PFSK-1 (cell line): ENCODE data around the gene CABLES1.

Source experiments
- FOXP2 ChIP-seq: optimal IDR thresholded peaks from 2 replicates; pipeline ENCODE3; 2011; ENCODE audit warnings: borderline replicate concordance, control low read depth, inconsistent platforms; ENCODE audit not compliant: insufficient read depth; ENCODE audit errors: extremely low read length, extremely low read depth
- POLR2AphosphoS5 ChIP-seq: IDR thresholded peaks from 2 replicates; pipeline ENCODE4 v1.6.1; 2012; ENCODE audit warnings: low read depth, mild to moderate bottlenecking, control low read depth, low read length, moderate library complexity
- REST ChIP-seq, 2 experiments: IDR thresholded peaks; 2 replicates each; pipeline versions ENCODE4 v1.6.1 to v1.8.0; 2011 to 2012; ENCODE audit warnings: low read depth in 2 of 2, low read length in 2 of 2, control low read depth in 1 of 2, inconsistent platforms in 1 of 2, mild to moderate bottlenecking in 1 of 2, moderate library complexity in 1 of 2; ENCODE audit not compliant: insufficient read depth in 1 of 2
- SIN3A ChIP-seq: IDR thresholded peaks from 2 replicates; pipeline ENCODE4 v1.6.1; 2012; ENCODE audit warnings: mild to moderate bottlenecking, low read length, moderate library complexity, borderline replicate concordance; ENCODE audit not compliant: insufficient read depth
- TAF1 ChIP-seq: IDR thresholded peaks from 2 replicates; pipeline ENCODE4 v1.6.1; 2012; ENCODE audit warnings: low read length, control low read depth, borderline replicate concordance; ENCODE audit not compliant: insufficient read depth

The CABLES1 gene

GRCh38 chr18:23225503-23225902, 90.2 kb downstream of the CABLES1 start:
- TF ChIP-seq TAF1 = no peak
- no peak for TF ChIP-seq REST (IDR thresholded peaks at IDR 0.05; ENCODE audit: insufficient read depth in 1 of 2, low read depth in 2 of 2, low read length in 2 of 2)
- no peak for TF ChIP-seq SIN3A
- no peak for TF ChIP-seq FOXP2
- TF ChIP-seq POLR2AphosphoS5 = no peak

- no peak for TF ChIP-seq SIN3A
Observed at GRCh38 chr18:23226391-23226790, 91.1 kb downstream of the CABLES1 start.

GRCh38 chr18:23226930-23227725, 91.8 kb downstream of the CABLES1 start:
- TF ChIP-seq POLR2AphosphoS5 (no peak), FOXP2 (no peak)

GRCh38 chr18:23227726-23228070, 92.4 kb downstream of the CABLES1 start:
- no peak for TF ChIP-seq REST (IDR thresholded peaks at IDR 0.05; ENCODE audit: insufficient read depth in 1 of 2, low read depth in 2 of 2, low read length in 2 of 2)
- TF ChIP-seq POLR2AphosphoS5 = no peak
- no peak for TF ChIP-seq FOXP2
- no peak for TF ChIP-seq TAF1
- no peak for TF ChIP-seq SIN3A

GRCh38 chr18:23228102-23229061, 93.1 kb downstream of the CABLES1 start:
- TF ChIP-seq TAF1 (no peak), FOXP2 (no peak), POLR2AphosphoS5 (0 out of 2 replicates have a peak, but pooled peaks have one; percentile 19)

- TF ChIP-seq FOXP2 (no peak), SIN3A (no peak), POLR2AphosphoS5 (no peak), REST (IDR thresholded peaks at IDR 0.05; ENCODE audit: insufficient read depth in 1 of 2, low read depth in 2 of 2, low read length in 2 of 2) (no peak), TAF1 (no peak)
Observed at GRCh38 chr18:23229472-23229871, 94.2 kb downstream of the CABLES1 start.
